GM12878 (cell line): Measurements from ENCODE around the gene GH2. TPM values are rescaled to one million over a fixed set of nuclear protein-coding genes. Genes with fewer than 3 reads are reported as not detected.
A peak's percentile ranks its signal among the peaks of the same experiment; 100 is the strongest.

Source experiments
- ATAC-seq: fragments of 200-7000 bp; cut with Tn5 transposase; 3 replicates; pipeline ENCODE4 v1.9.1; 2020; ENCODE audit warnings: mild to moderate bottlenecking, moderate library complexity
- BruUV-seq: library from RNA; stranded (reverse); fragments of 400-500 nt; replicated peaks from 2 replicates; lab custom pipeline; 2021; lab: Mats Ljungman, UMichigan
- CTCF ChIA-PET: fragments of 300-600 bp; sonication (Branson Sonifier 250); formaldehyde crosslinking; extraction: SDS; loops from one replicate; lab custom pipeline; 2021; ENCODE audit warnings: inconsistent platforms; lab: Yijun Ruan, JAX
- POLR2A ChIA-PET: fragments of 350-600 bp; formaldehyde crosslinking; extraction: SDS; loops from one replicate; lab custom pipeline; 2021; ENCODE audit warnings: inconsistent platforms; lab: Charles Lee
- RAD21 ChIA-PET: fragments of 300-600 bp; sonication (Branson Sonifier 250); formaldehyde crosslinking; loops from one replicate; lab custom pipeline; 2023; ENCODE audit warnings: antibody characterized with exemption; ENCODE audit not compliant: unreplicated experiment; lab: Charles Lee
- SMC1A ChIA-PET: fragments of 300-600 bp; sonication (Branson Sonifier 250); formaldehyde crosslinking; loops from one replicate; lab custom pipeline; 2023; ENCODE audit not compliant: unreplicated experiment, uncharacterized antibody; lab: Charles Lee
- DNase-seq: peaks from one replicate; pipeline ENCODE4 v3.0.0-alpha.2; 2011; ENCODE audit warnings: low read depth, low spot score
- FAIRE-seq: peaks from 3 replicates; lab custom pipeline; 2011; peaks lifted over from hg19 to GRCh38; lab: Jason Lieb, UNC
- H2AFZ ChIP-seq: 2 replicates; pipeline ENCODE4 v1.6.0; 2011; ENCODE audit warnings: low read depth, low read length, control low read depth; ENCODE audit not compliant: control insufficient read depth
- H3K27ac ChIP-seq: 2 replicates; pipeline ENCODE4 v1.5.1; 2011; ENCODE audit warnings: control low read depth; ENCODE audit not compliant: control insufficient read depth, insufficient read depth
- H3K27me3 ChIP-seq, 2 experiments: replicated peaks in 1 of 2; 2 replicates each; pipeline versions ENCODE4 v1.6.0 to v1.6.1; 2011; ENCODE audit warnings: low read length in 1 of 2; ENCODE audit not compliant: control insufficient read depth in 2 of 2, insufficient read depth in 2 of 2
- H3K36me3 ChIP-seq, 2 experiments: 2 replicates each; pipeline ENCODE4 v1.5.1; 2011; ENCODE audit warnings: low read length in 1 of 2; ENCODE audit not compliant: control insufficient read depth in 2 of 2, insufficient read depth in 2 of 2
- H3K4me1 ChIP-seq: 2 replicates; pipeline ENCODE4 v1.6.1; 2011; ENCODE audit warnings: mild to moderate bottlenecking, low read length, moderate library complexity, mixed read lengths; ENCODE audit not compliant: control insufficient read depth, insufficient read depth
- H3K4me2 ChIP-seq: 2 replicates; pipeline ENCODE4 v1.6.0; 2011; ENCODE audit warnings: control low read depth; ENCODE audit not compliant: control insufficient read depth, insufficient read depth
- H3K4me3 ChIP-seq: fragments of 200-600 bp; sonication (generic); 2 replicates; pipeline ENCODE4 v1.5.1; 2016
- H3K79me2 ChIP-seq: 2 replicates; pipeline ENCODE4 v1.6.0; 2011; ENCODE audit warnings: low read length; ENCODE audit not compliant: control insufficient read depth, insufficient read depth
- H3K9ac ChIP-seq: 2 replicates; pipeline ENCODE4 v1.8.0; 2011; ENCODE audit warnings: low read length, control low read depth, mixed read lengths; ENCODE audit not compliant: control insufficient read depth, insufficient read depth
- H3K9me3 ChIP-seq: replicated peaks from 3 replicates; pipeline ENCODE4 v1.5.1; 2011; ENCODE audit warnings: mild to moderate bottlenecking, low read length; ENCODE audit not compliant: control insufficient read depth, insufficient read depth
- H4K20me1 ChIP-seq: 2 replicates; pipeline ENCODE4 v1.6.0; 2011; ENCODE audit not compliant: control insufficient read depth, insufficient read depth
- CBX5 ChIP-seq: sonication (generic); IDR thresholded peaks from 2 replicates; pipeline ENCODE4 v1.6.1; 2016; ENCODE audit warnings: low read depth, moderate library complexity, mild to moderate bottlenecking, inconsistent platforms
- POLR2AphosphoS2 ChIP-seq: IDR thresholded peaks from 2 replicates; pipeline ENCODE4 v1.6.1; 2011; ENCODE audit warnings: low read depth, mild to moderate bottlenecking, low read length, improper control_type of control experiment, moderate library complexity
- RELA ChIP-seq: fragments of 450-650 bp; IDR thresholded peaks from 2 replicates; pipeline ENCODE4 v1.8.0; 2014; ENCODE audit warnings: borderline replicate concordance; ENCODE audit not compliant: partially characterized antibody
- ZNF687 ChIP-seq: fragments of 450-650 bp; IDR thresholded peaks from 2 replicates; pipeline ENCODE4 v1.6.1; 2017; ENCODE audit warnings: mild to moderate bottlenecking, moderate library complexity
- WGBS: methylation state at CpG from one replicate; pipeline ENCODE4 v1.1.6; 2016; ENCODE audit warnings: low lambda C conversion rate; ENCODE audit not compliant: insufficient replicate concordance, insufficient coverage; ENCODE audit errors: missing lambda C conversion rate; 5-methylcytosine and 5-hydroxymethylcytosine counted together
- in situ Hi-C: fragments of 300-500 bp; cut with MboI; formaldehyde crosslinking; loops from 9 replicates; pipeline ENCODE4 v1.14.3; 2018; ENCODE audit warnings: mixed read lengths
- intact Hi-C: fragments of 100-400 bp; cut with micrococcal nuclease; formaldehyde crosslinking; loops from one replicate; pipeline ENCODE4 v1.14.2; 2022; ENCODE audit not compliant: unreplicated experiment
- polyA plus RNA-seq, 11 experiments: library from polyadenylated mRNA; depleted of rRNA in 4 of 11; unstranded in 6 of 11; stranded (reverse) in 5 of 11; fragments of >200 nt; fragmentation: Nextera tagmentation in 4 of 11; fragmentation: Illumina TruSeq in 1 of 11; extraction: Ambion mirVana in 4 of 11; extraction: Trizol in 1 of 11; gene quantifications; 1 replicate in 1 of 11; 2 replicates in 10 of 11; pipeline versions ENCODE4 v1.2.1 to v1.2.3, GENCODE V29; 2011 to 2016; ENCODE audit warnings: inconsistent platforms in 2 of 11, missing spikeins in 2 of 11, low read depth in 1 of 11
- total RNA-seq, 4 experiments: library from RNA; depleted of rRNA in 3 of 4; stranded (reverse); fragments of >200 nt in 3 of 4; fragmentation: Illumina TruSeq in 1 of 4; extraction: Trizol in 1 of 4; gene quantifications; 2 replicates each; pipeline versions ENCODE4 v1.2.1 to v1.2.3, GENCODE V29; 2013 to 2021

GH2 gene
- total and polyA plus RNA-seq, 10 of the 15 experiments (the other 5 are each of a cell fraction or from before 2014, with no cell fraction given): not detected

DNA sequence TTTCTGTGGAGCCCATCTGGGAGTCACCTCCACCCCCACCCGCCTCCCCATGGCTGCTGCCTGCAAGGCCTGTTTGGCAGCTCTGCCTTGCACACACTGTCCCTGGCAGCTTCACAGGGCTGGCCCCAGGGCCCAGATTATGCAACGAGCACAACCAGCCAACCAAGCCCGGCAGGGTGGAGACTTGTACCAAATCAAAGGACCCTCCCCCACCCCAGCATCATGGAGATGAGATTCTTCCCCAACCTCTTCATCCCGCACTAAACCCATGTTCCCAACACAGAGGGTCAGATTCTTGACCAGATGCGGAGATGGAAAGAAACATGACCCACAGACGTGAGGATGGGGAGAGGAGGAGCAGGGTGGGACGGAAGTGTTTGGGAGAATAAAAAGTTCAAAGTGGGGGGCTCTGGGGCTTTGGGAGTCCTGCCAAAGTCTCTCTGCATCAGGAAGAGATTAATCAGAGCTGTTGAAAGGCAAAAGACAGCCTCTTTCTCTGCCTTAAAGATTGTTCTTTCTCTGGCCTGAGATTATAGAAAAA, 43.0 kb downstream of the GH2 start:
- Histone ChIP-seq H2AFZ (no peak overlapping the region), H3K79me2 (peaks cover 51% of the 10 kb centered on the region), H3K4me3 (peak overlapping the region; percentile 97), H3K4me1 (peaks cover 16% of the 10 kb centered on the region), H3K9ac (peak overlapping the region; percentile 32), H3K27ac (peak overlapping the region; percentile 38; the same call in 1 of the 2 replicates), H3K9me3 (no peaks in the 10 kb centered on the region), H4K20me1 (no peaks in the 10 kb centered on the region), H3K27me3 (no peaks in the 10 kb centered on the region), H3K4me2 (peak overlapping the region; percentile 93), H3K36me3 (peaks cover 13 to 15% of the 10 kb centered on the region in 2 experiments; a peak in 3 of 4 replicates)
- in situ Hi-C loops: loop anchor here (25.0 kb wide), 1 partner anchor 401 kb away; the partner anchor contains the start of gene CYB561
- no peak for DNase-seq
- ChIA-PET SMC1A (interaction anchor here (1.2 to 2.2 kb wide), 3 partner anchors 10 to 67 kb away, joined by 3 to 5 read pairs (median 3); no protein-coding TSS in a partner anchor), POLR2A (interaction anchor here (0.6 to 1.8 kb wide), 10 partner anchors 10 to 182 kb away, joined by 3 to 16 read pairs (median 4); partner anchors contain the start of genes CCDC47, CD79B, DDX42 and ICAM2), RAD21 (interaction anchor here (0.7 to 1.8 kb wide), 5 partner anchors 10 to 216 kb away, joined by 3 to 4 read pairs (median 4); no protein-coding TSS in a partner anchor), CTCF (interaction anchor here (0.6 to 2.4 kb wide), 6 partner anchors 10 to 288 kb away, joined by 3 to 10 read pairs (median 5); partner anchors contain the start of gene DCAF7)
- 72% methylated on average over 7 of the region's 7 CpGs for WGBS
- intact Hi-C loops: loop anchor here (1.0 kb wide), 1 partner anchor 11 kb away; the partner anchor contains the start of genes FTSJ3 and PSMC5
- no peak for FAIRE-seq
- BruUV-seq: no TSS peak
- no peak for ATAC-seq
- TF ChIP-seq ZNF687 (no peak), CBX5 (no peak), POLR2AphosphoS2 (no peak), RELA (no peak)
